Ectodermal cell (in vitro differentiated cells): ENCODE data around the gene PRSS33.

ENCODE experiments used
- H3K27ac ChIP-seq: 2 replicates; pipeline ENCODE4 v1.7.0; 2013; ENCODE audit warnings: mild to moderate bottlenecking, low read depth, low read length; ENCODE audit not compliant: insufficient read depth, poor library complexity, severe bottlenecking
- H3K27me3 ChIP-seq: 2 replicates; pipeline ENCODE4 v1.7.0; 2013; ENCODE audit warnings: mild to moderate bottlenecking, low read length; ENCODE audit not compliant: insufficient read depth, control insufficient read depth, poor library complexity, severe bottlenecking
- H3K36me3 ChIP-seq: one replicate; pipeline ENCODE4 v1.7.0; 2013; ENCODE audit warnings: low read length; ENCODE audit not compliant: control insufficient read depth, insufficient read depth
- H3K4me1 ChIP-seq: one replicate; pipeline ENCODE4 v1.7.0; 2013; ENCODE audit warnings: low read length; ENCODE audit not compliant: control insufficient read depth, insufficient read depth
- H3K4me3 ChIP-seq: 2 replicates; pipeline ENCODE4 v1.7.0; 2013; ENCODE audit warnings: low read depth, low read length, control low read depth; ENCODE audit not compliant: insufficient read depth
- H3K9me3 ChIP-seq: 2 replicates; pipeline ENCODE4 v1.7.0; 2013; ENCODE audit warnings: mild to moderate bottlenecking, low read length, moderate library complexity; ENCODE audit not compliant: control insufficient read depth
- WGBS, 2 experiments: methylation state at CpG; one replicate each; pipeline ENCODE4 v1.1.7; 2013; ENCODE audit warnings: missing lambda C conversion rate in 2 of 2; 5-methylcytosine and 5-hydroxymethylcytosine counted together

PRSS33 gene

GRCh38 chr16:2776500-2777139, 10.7 kb downstream of the PRSS33 start:
- Histone ChIP-seq H3K27me3 (no peaks in the 10 kb centered on the region), H3K36me3 (peaks cover 11% of the 10 kb centered on the region), H3K27ac (peak overlapping the region; percentile 36), H3K9me3 (no peaks in the 10 kb centered on the region), H3K4me1 (no peaks in the 10 kb centered on the region), H3K4me3 (peak overlapping the region; percentile 59)
- WGBS, 2 experiments: 1% methylated on average over 72 of the region's 72 CpGs

- Histone ChIP-seq H3K4me3 (peak overlapping the region; percentile 59), H3K36me3 (peaks cover 15% of the 10 kb centered on the region), H3K27me3 (no peaks in the 10 kb centered on the region), H3K9me3 (no peaks in the 10 kb centered on the region), H3K27ac (no peak overlapping the region), H3K4me1 (no peaks in the 10 kb centered on the region)
- 64 to 68% methylated on average over 11 of the region's 11 CpGs for WGBS, 2 experiments
These were observed 11.4 kb downstream of the PRSS33 start for GRCh38 chr16:2775765-2776499.

- Histone ChIP-seq H3K27me3 (no peaks in the 10 kb centered on the region), H3K4me1 (no peaks in the 10 kb centered on the region), H3K27ac (no peak overlapping the region), H3K9me3 (no peaks in the 10 kb centered on the region), H3K36me3 (peaks cover 19% of the 10 kb centered on the region), H3K4me3 (no peak overlapping the region)
- WGBS, 2 experiments: 91 to 93% methylated on average over 7 of the region's 7 CpGs
These were observed 12.1 kb downstream of the PRSS33 start for GRCh38 chr16:2775131-2775716.

- Histone ChIP-seq H3K4me3 (no peak overlapping the region), H3K4me1 (no peaks in the 10 kb centered on the region), H3K27me3 (no peaks in the 10 kb centered on the region), H3K9me3 (no peaks in the 10 kb centered on the region), H3K36me3 (peaks cover 28% of the 10 kb centered on the region), H3K27ac (no peak overlapping the region)
- 77 to 81% methylated on average over 7 of the region's 7 CpGs for WGBS, 2 experiments
These were observed 13.0 kb downstream of the PRSS33 start for GRCh38 chr16:2774161-2774891.

GRCh38 chr16:2773188-2773968, 14.0 kb downstream of the PRSS33 start:
- no peaks in the 10 kb centered on the region for H3K4me1 ChIP-seq
- no peak overlapping the region for H3K27ac ChIP-seq
- H3K9me3 ChIP-seq: no peaks in the 10 kb centered on the region
- no peaks in the 10 kb centered on the region for H3K27me3 ChIP-seq
- H3K4me3 ChIP-seq: no peak overlapping the region
- H3K36me3 ChIP-seq: peaks cover 37% of the 10 kb centered on the region
- 92% methylated on average over 12 of the region's 12 CpGs for WGBS, 2 experiments

- H3K27ac ChIP-seq: peak overlapping the region; percentile 17
- WGBS, 2 experiments: 94 to 95% methylated on average over 18 of the region's 18 CpGs
- no peaks in the 10 kb centered on the region for H3K27me3 ChIP-seq
- H3K9me3 ChIP-seq: no peaks in the 10 kb centered on the region
- no peaks in the 10 kb centered on the region for H3K4me1 ChIP-seq
- H3K4me3 ChIP-seq: no peak overlapping the region
- H3K36me3 ChIP-seq: peaks cover 53% of the 10 kb centered on the region
These were observed 15.6 kb downstream of the PRSS33 start for GRCh38 chr16:2771496-2772402.

GRCh38 chr16:2770057-2770951, 17.1 kb downstream of the PRSS33 start:
- H3K9me3 ChIP-seq: no peaks in the 10 kb centered on the region
- H3K36me3 ChIP-seq: peaks cover 68% of the 10 kb centered on the region
- WGBS, 2 experiments: 93 to 94% methylated on average over 32 of the region's 32 CpGs
- no peak overlapping the region for H3K4me3 ChIP-seq
- no peaks in the 10 kb centered on the region for H3K27me3 ChIP-seq
- no peak overlapping the region for H3K27ac ChIP-seq
- H3K4me1 ChIP-seq: no peaks in the 10 kb centered on the region

GRCh38 chr16:2769675-2770056, 17.7 kb downstream of the PRSS33 start:
- H3K36me3 ChIP-seq: peaks cover 74% of the 10 kb centered on the region
- H3K4me1 ChIP-seq: no peaks in the 10 kb centered on the region
- no peaks in the 10 kb centered on the region for H3K27me3 ChIP-seq
- 93 to 95% methylated on average over 14 of the region's 14 CpGs for WGBS, 2 experiments
- H3K9me3 ChIP-seq: no peaks in the 10 kb centered on the region
- H3K27ac ChIP-seq: no peak overlapping the region
- no peak overlapping the region for H3K4me3 ChIP-seq
